Endothelial cell of umbilical vein (primary cell): ENCODE data around the gene UBE3B. TPM values are rescaled to one million over a fixed set of nuclear protein-coding genes. Genes with fewer than 3 reads are reported as not detected.

ENCODE experiments used
- BruUV-seq: library from RNA; stranded (reverse); fragments of 400-500 nt; replicated peaks from 2 replicates; lab custom pipeline; 2021; lab: Mats Ljungman, UMichigan
- CTCF ChIA-PET: fragments of 300-600, 350-600 bp; sonication (Branson Sonifier 250); formaldehyde crosslinking; loops from one replicate; lab custom pipeline; 2021; ENCODE audit warnings: antibody characterized with exemption, inconsistent platforms; lab: Charles Lee
- POLR2A ChIA-PET: fragments of 300-600, 350-600 bp; sonication (Branson Sonifier 250); formaldehyde crosslinking; loops from one replicate; lab custom pipeline; 2021; ENCODE audit warnings: antibody characterized with exemption, inconsistent platforms; lab: Charles Lee
- DNase-seq: peaks from one replicate; pipeline ENCODE4 v3.0.0-alpha.2; 2011; ENCODE audit warnings: low read depth, low spot score
- FAIRE-seq: peaks from 2 replicates; lab custom pipeline; 2011; peaks lifted over from hg19 to GRCh38; lab: Jason Lieb, UNC
- H2AFZ ChIP-seq: 2 replicates; pipeline ENCODE4 v1.6.0; 2012; ENCODE audit warnings: low read depth, low read length, control low read depth, inconsistent platforms
- H3K27ac ChIP-seq: 2 replicates; pipeline ENCODE4 v1.5.1; 2011; ENCODE audit warnings: low read depth, mild to moderate bottlenecking, control low read depth, low read length, moderate library complexity; ENCODE audit not compliant: insufficient read depth
- H3K27me3 ChIP-seq, 2 experiments: 2 replicates each; pipeline versions ENCODE4 v1.6.0 to v1.6.1; 2011; ENCODE audit warnings: low read length in 2 of 2, mixed read lengths in 1 of 2; ENCODE audit not compliant: control insufficient read depth in 2 of 2, insufficient read depth in 2 of 2
- H3K36me3 ChIP-seq, 2 experiments: 2 replicates in 1 of 2; 3 replicates in 1 of 2; pipeline ENCODE4 v1.5.1; 2011; ENCODE audit warnings: low read length in 2 of 2, mild to moderate bottlenecking in 1 of 2, moderate library complexity in 1 of 2; ENCODE audit not compliant: control insufficient read depth in 2 of 2, insufficient read depth in 2 of 2; ENCODE audit errors: extremely low read depth in 1 of 2
- H3K4me1 ChIP-seq: 3 replicates; pipeline ENCODE4 v1.5.1; 2011; ENCODE audit warnings: mild to moderate bottlenecking, low read length; ENCODE audit not compliant: control insufficient read depth, insufficient read depth; ENCODE audit errors: extremely low read depth
- H3K4me2 ChIP-seq: 2 replicates; pipeline ENCODE4 v1.6.1; 2011; ENCODE audit warnings: low read length, control low read depth, mixed read lengths; ENCODE audit not compliant: insufficient read depth
- H3K4me3 ChIP-seq, 3 experiments: fragments of 200-600 bp in 1 of 3; sonication (generic), shearing (Covaris generic) in 1 of 3; replicated peaks in 1 of 3; 2 replicates each; pipeline ENCODE4 v1.5.1; 2011 to 2016; ENCODE audit warnings: control low read depth in 3 of 3, low read length in 3 of 3, mild to moderate bottlenecking in 2 of 3, inconsistent platforms in 1 of 3, low read depth in 1 of 3, moderate library complexity in 1 of 3; ENCODE audit not compliant: insufficient read depth in 1 of 3
- H3K79me2 ChIP-seq: 2 replicates; pipeline ENCODE4 v1.6.0; 2012; ENCODE audit warnings: low read length, inconsistent platforms; ENCODE audit not compliant: control insufficient read depth, insufficient read depth
- H3K9ac ChIP-seq: replicated peaks from 2 replicates; pipeline ENCODE3; 2011; ENCODE audit warnings: low read length, control low read depth; ENCODE audit not compliant: insufficient read depth; ENCODE audit errors: extremely low read depth
- H3K9me1 ChIP-seq: replicated peaks from 3 replicates; pipeline ENCODE4 v1.6.0; 2011; ENCODE audit warnings: mild to moderate bottlenecking, low read length; ENCODE audit not compliant: control insufficient read depth, insufficient read depth; ENCODE audit errors: extremely low read depth
- H3K9me3 ChIP-seq: replicated peaks from 2 replicates; pipeline ENCODE4 v1.5.1; 2012; ENCODE audit warnings: low read length, inconsistent platforms; ENCODE audit not compliant: control insufficient read depth, insufficient read depth
- H4K20me1 ChIP-seq: replicated peaks from 2 replicates; pipeline ENCODE3; 2011; ENCODE audit warnings: mild to moderate bottlenecking, low read length; ENCODE audit not compliant: control insufficient read depth, insufficient read depth; ENCODE audit errors: extremely low read depth
- CTCF ChIP-seq, 2 donors: IDR thresholded peaks; 1 replicate in 1 of 2; 2 replicates in 1 of 2; pipeline ENCODE4 v1.5.1; 2011; ENCODE audit warnings: low read length in 2 of 2, mild to moderate bottlenecking in 2 of 2, moderate library complexity in 2 of 2, control low read depth in 1 of 2, inconsistent platforms in 1 of 2, low read depth in 1 of 2; ENCODE audit not compliant: insufficient read depth in 1 of 2; ENCODE audit errors: extremely low read depth in 1 of 2
- EZH2 ChIP-seq: IDR thresholded peaks from 2 replicates; pipeline ENCODE4 v1.6.1; 2012; ENCODE audit warnings: borderline replicate concordance, low read depth, mild to moderate bottlenecking, moderate library complexity, low read length, inconsistent platforms; ENCODE audit not compliant: severe bottlenecking
- FOS ChIP-seq: IDR thresholded peaks from 2 replicates; pipeline ENCODE4 v1.6.1; 2011; ENCODE audit warnings: mild to moderate bottlenecking, low read length, moderate library complexity, borderline replicate concordance; ENCODE audit not compliant: insufficient read depth
- GATA2 ChIP-seq: IDR thresholded peaks from 2 replicates; pipeline ENCODE4 v1.7.0; 2011; ENCODE audit warnings: low read depth, mild to moderate bottlenecking, moderate library complexity, mixed read lengths, low read length; ENCODE audit not compliant: insufficient read length, insufficient read depth
- JUN ChIP-seq: IDR thresholded peaks from 2 replicates; pipeline ENCODE4 v1.6.1; 2011; ENCODE audit warnings: borderline replicate concordance, low read depth; ENCODE audit not compliant: insufficient read length, insufficient read depth
- MYC ChIP-seq: IDR thresholded peaks from one replicate; pipeline ENCODE4 v1.6.1; 2011; ENCODE audit warnings: mild to moderate bottlenecking, low read depth, low read length
- POLR2A ChIP-seq: IDR thresholded peaks from 2 replicates; pipeline ENCODE4 v1.6.1; 2012; ENCODE audit warnings: low read depth, mild to moderate bottlenecking, control low read depth, low read length
- POLR2AphosphoS5 ChIP-seq: IDR thresholded peaks from 2 replicates; pipeline ENCODE4 v1.6.1; 2012; ENCODE audit warnings: low read depth, mild to moderate bottlenecking, control low read depth, low read length, moderate library complexity; ENCODE audit not compliant: insufficient read depth
- dilution Hi-C: fragments of 300-500 bp; cut with MboI; formaldehyde crosslinking; loops from one replicate; pipeline ENCODE4 v1.15.0; 2019; ENCODE audit warnings: low sequenced_read_pairs; ENCODE audit not compliant: extremely low pct_ligation_motif_present
- intact Hi-C: fragments of 100-400 bp; cut with micrococcal nuclease; formaldehyde crosslinking; loops from one replicate; pipeline ENCODE4 v1.10.0; 2022
- polyA plus RNA-seq, 4 experiments: library from polyadenylated mRNA; depleted of rRNA in 3 of 4; stranded (reverse) in 3 of 4; unstranded in 1 of 4; fragments of >200 nt; gene quantifications; 2 replicates each; pipeline versions ENCODE4 v1.2.1 to v1.2.3, GENCODE V29; 2011 to 2012; ENCODE audit warnings: missing spikeins in 1 of 4
- total RNA-seq: library from RNA; stranded (reverse); gene quantifications from 2 replicates; pipeline ENCODE4 v1.2.3, GENCODE V29; 2021
- TF ChIP-seq, protein P1 (sequence below): IDR thresholded peaks from 2 replicates; pipeline ENCODE4 v1.6.1; 2011; ENCODE audit not compliant: insufficient read depth, insufficient read length

The UBE3B gene
- total and polyA plus RNA-seq, 2 donors (not counting 3 experiments of a cell fraction or from before 2014, with no cell fraction given), result 24.9 to 40.8 TPM

- Histone ChIP-seq H3K79me2 (no peaks in the 10 kb centered on the region), H3K4me3 (no peak overlapping the region), H3K9me1 (no peaks in the 10 kb centered on the region), H3K9ac (no peak overlapping the region), H3K4me1 (no peaks in the 10 kb centered on the region), H3K9me3 (no peaks in the 10 kb centered on the region), H2AFZ (no peak overlapping the region), H3K4me2 (no peak overlapping the region), H4K20me1 (no peaks in the 10 kb centered on the region), H3K27ac (no peak overlapping the region), H3K27me3 (no peaks in the 10 kb centered on the region), H3K36me3 (peaks cover 0 to 20% of the 10 kb centered on the region in 2 experiments)
- ChIA-PET POLR2A (no interaction called here), CTCF (interaction anchor here (1.0 kb wide), 1 partner anchor 8 kb away, joined by 3 read pairs; no protein-coding TSS in a partner anchor)
- DNase-seq, result no peak
- no peak for FAIRE-seq
- TF ChIP-seq GATA2 (no peak), POLR2AphosphoS5 (no peak), CTCF (IDR thresholded peaks at IDR 0.05; ENCODE audit: extremely low read depth in 1 of 2, insufficient read depth in 1 of 2, low read depth in 1 of 2, low read length in 2 of 2) (no peak), MYC (no peak), POLR2A (no peak), EZH2 (no peak), JUN (no peak), FOS (no peak)
- TF ChIP-seq, protein P1, sequence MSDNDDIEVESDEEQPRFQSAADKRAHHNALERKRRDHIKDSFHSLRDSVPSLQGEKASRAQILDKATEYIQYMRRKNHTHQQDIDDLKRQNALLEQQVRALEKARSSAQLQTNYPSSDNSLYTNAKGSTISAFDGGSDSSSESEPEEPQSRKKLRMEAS, result no peak
- no TSS peak for BruUV-seq
- intact Hi-C loops, result no loop called here
- dilution Hi-C loops, result no loop called here
Measured at GRCh38 chr12:109533487-109533740, 56.0 kb downstream of the UBE3B start.
